GM12878 (cell line): Measurements from ENCODE around the gene GALNT18.

ENCODE experiments used
- EZH2 ChIP-seq: IDR thresholded peaks from 2 replicates; pipeline ENCODE4 v1.6.1; 2012; ENCODE audit warnings: low read depth, mild to moderate bottlenecking, control low read depth, inconsistent platforms, low read length, borderline replicate concordance; ENCODE audit not compliant: control insufficient read depth
- FOS ChIP-seq: IDR thresholded peaks from 3 replicates; pipeline ENCODE4 v1.6.1; 2011; ENCODE audit warnings: borderline replicate concordance; ENCODE audit not compliant: insufficient read length; ENCODE audit errors: extremely low read depth
- POLR2AphosphoS5 ChIP-seq: IDR thresholded peaks from 2 replicates; pipeline ENCODE4 v1.6.1; 2011; ENCODE audit warnings: mild to moderate bottlenecking, low read length, inconsistent platforms
- TF ChIP-seq, protein P1 (sequence below), 3 experiments: IDR thresholded peaks in 2 of 3; conservative IDR thresholded peaks in 1 of 3; 2 replicates each; pipeline ENCODE4 v1.5.1; 2011; ENCODE audit warnings: low read depth in 3 of 3, low read length in 3 of 3, mild to moderate bottlenecking in 3 of 3, control low read depth in 2 of 3, moderate library complexity in 2 of 3, inconsistent platforms in 1 of 3, mixed read lengths in 1 of 3; ENCODE audit not compliant: control insufficient read depth in 2 of 3, insufficient read depth in 1 of 3; ENCODE audit errors: extremely low read depth in 1 of 3
- TF ChIP-seq, protein P2 (sequence below): fragments of 450-650 bp; IDR thresholded peaks from 2 replicates; pipeline ENCODE4 v1.6.1; 2017; ENCODE audit warnings: antibody characterized with exemption, mild to moderate bottlenecking, moderate library complexity

DNA sequence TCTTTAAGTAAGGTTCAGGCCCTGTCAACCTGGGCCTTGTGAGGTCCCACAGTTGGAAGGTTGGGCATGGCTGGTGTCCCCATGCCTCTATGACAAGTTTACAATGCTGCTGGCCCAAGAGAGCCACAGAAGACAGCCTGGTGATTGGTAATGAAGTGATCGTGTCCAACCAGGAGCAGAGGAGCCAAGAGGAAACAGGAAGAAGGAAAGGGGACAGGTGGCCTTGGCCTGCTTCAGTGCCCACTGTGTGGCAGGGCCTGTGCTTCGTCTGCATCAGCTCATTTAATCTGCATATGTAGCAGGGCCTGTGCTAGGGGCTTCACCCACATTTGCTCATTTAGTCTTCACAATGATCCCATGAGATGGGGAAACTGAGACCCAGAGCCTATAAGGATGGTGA lies 226.7 kb downstream of the GALNT18 start:
- no peak for TF ChIP-seq EZH2
- TF ChIP-seq POLR2AphosphoS5 = no peak
- TF ChIP-seq, protein P1, sequence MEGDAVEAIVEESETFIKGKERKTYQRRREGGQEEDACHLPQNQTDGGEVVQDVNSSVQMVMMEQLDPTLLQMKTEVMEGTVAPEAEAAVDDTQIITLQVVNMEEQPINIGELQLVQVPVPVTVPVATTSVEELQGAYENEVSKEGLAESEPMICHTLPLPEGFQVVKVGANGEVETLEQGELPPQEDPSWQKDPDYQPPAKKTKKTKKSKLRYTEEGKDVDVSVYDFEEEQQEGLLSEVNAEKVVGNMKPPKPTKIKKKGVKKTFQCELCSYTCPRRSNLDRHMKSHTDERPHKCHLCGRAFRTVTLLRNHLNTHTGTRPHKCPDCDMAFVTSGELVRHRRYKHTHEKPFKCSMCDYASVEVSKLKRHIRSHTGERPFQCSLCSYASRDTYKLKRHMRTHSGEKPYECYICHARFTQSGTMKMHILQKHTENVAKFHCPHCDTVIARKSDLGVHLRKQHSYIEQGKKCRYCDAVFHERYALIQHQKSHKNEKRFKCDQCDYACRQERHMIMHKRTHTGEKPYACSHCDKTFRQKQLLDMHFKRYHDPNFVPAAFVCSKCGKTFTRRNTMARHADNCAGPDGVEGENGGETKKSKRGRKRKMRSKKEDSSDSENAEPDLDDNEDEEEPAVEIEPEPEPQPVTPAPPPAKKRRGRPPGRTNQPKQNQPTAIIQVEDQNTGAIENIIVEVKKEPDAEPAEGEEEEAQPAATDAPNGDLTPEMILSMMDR (IDR thresholded peaks at IDR 0.05 in 2 of 3, conservative IDR thresholded peaks at IDR 0.05 in 1 of 3; ENCODE audit: control insufficient read depth in 2 of 3, extremely low read depth in 1 of 3, insufficient read depth in 1 of 3, low read depth in 3 of 3, low read length in 3 of 3) = no peak
- TF ChIP-seq FOS = no peak
- TF ChIP-seq, protein P2, sequence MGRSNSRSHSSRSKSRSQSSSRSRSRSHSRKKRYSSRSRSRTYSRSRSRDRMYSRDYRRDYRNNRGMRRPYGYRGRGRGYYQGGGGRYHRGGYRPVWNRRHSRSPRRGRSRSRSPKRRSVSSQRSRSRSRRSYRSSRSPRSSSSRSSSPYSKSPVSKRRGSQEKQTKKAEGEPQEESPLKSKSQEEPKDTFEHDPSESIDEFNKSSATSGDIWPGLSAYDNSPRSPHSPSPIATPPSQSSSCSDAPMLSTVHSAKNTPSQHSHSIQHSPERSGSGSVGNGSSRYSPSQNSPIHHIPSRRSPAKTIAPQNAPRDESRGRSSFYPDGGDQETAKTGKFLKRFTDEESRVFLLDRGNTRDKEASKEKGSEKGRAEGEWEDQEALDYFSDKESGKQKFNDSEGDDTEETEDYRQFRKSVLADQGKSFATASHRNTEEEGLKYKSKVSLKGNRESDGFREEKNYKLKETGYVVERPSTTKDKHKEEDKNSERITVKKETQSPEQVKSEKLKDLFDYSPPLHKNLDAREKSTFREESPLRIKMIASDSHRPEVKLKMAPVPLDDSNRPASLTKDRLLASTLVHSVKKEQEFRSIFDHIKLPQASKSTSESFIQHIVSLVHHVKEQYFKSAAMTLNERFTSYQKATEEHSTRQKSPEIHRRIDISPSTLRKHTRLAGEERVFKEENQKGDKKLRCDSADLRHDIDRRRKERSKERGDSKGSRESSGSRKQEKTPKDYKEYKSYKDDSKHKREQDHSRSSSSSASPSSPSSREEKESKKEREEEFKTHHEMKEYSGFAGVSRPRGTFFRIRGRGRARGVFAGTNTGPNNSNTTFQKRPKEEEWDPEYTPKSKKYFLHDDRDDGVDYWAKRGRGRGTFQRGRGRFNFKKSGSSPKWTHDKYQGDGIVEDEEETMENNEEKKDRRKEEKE = no peak
